Measurements from ENCODE around the gene CALD1.

The CALD1 gene

DNA sequence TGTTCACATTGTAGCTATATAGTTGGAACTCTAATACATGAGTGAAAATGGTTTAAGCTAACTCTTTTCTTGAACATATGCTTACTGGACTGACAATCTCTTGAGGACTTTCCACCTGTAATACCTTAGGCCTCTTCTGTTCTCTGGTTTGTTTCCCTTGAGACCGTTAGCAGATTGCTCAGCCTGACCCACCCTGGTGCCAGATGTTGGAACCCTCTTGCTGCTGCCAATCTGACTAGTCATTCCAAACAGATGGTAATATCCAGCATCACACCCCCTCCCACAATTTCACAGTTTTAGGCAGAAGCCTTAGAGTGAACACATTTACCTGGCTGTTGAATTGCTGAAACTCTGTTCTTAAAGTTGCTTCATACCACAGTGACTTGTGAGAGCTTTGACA is 18.7 kb downstream of the CALD1 start:
- TF ChIP-seq, protein P1, sequence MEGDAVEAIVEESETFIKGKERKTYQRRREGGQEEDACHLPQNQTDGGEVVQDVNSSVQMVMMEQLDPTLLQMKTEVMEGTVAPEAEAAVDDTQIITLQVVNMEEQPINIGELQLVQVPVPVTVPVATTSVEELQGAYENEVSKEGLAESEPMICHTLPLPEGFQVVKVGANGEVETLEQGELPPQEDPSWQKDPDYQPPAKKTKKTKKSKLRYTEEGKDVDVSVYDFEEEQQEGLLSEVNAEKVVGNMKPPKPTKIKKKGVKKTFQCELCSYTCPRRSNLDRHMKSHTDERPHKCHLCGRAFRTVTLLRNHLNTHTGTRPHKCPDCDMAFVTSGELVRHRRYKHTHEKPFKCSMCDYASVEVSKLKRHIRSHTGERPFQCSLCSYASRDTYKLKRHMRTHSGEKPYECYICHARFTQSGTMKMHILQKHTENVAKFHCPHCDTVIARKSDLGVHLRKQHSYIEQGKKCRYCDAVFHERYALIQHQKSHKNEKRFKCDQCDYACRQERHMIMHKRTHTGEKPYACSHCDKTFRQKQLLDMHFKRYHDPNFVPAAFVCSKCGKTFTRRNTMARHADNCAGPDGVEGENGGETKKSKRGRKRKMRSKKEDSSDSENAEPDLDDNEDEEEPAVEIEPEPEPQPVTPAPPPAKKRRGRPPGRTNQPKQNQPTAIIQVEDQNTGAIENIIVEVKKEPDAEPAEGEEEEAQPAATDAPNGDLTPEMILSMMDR (conservative IDR thresholded peaks at IDR 0.05; ENCODE audit: low read length): no peak
- DNase-seq (ENCODE audit: low read depth): no peak
- no peak overlapping the region for H3K4me3 ChIP-seq (ENCODE audit: low read length)

DNA sequence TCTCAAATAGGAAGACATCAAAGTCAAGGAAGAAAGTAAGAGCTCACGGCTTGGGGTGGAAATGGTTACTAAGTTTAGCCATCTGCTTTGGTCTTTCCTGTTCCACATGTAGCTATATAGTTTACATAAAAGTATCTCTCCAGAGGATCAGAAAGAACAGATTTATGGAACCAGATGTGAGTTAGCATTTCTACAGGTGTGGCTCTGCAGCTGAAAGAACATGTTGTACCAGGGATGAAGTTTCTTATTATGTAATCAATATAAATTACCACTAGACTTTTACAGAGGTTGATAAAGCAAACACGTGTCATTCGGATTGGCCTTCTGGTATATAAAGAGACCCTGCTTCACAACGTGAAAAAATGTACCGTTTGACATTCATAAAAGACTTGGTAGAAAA is 19.9 kb downstream of the CALD1 start:
- no peak overlapping the region for H3K4me3 ChIP-seq (ENCODE audit: low read length)
- no peak for DNase-seq (ENCODE audit: low read depth)
- TF ChIP-seq, protein P1 (conservative IDR thresholded peaks at IDR 0.05; ENCODE audit: low read length): no peak

DNA sequence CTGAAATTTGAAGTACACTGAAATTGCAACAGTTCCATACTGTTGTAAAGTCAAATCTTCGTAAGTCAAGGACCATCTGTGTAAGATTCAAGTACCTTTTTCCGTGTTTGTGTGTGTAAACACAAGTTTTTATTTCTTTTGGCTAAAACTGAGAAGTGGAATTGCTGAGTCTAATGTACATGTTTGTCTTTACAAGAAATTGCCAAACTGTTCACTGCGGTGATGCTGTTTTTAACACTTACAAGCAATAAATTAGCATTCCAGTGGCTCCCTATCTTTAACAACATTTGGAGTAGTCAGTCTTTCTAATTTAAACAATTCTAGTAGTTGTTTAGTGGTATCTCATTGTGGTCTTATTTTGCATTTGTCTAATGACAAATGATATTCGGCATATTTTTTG is 23.3 kb downstream of the CALD1 start:
- TF ChIP-seq, protein P1 (conservative IDR thresholded peaks at IDR 0.05; ENCODE audit: low read length): no peak
- DNase-seq (ENCODE audit: low read depth): no peak
- no peak overlapping the region for H3K4me3 ChIP-seq (ENCODE audit: low read length)

DNA sequence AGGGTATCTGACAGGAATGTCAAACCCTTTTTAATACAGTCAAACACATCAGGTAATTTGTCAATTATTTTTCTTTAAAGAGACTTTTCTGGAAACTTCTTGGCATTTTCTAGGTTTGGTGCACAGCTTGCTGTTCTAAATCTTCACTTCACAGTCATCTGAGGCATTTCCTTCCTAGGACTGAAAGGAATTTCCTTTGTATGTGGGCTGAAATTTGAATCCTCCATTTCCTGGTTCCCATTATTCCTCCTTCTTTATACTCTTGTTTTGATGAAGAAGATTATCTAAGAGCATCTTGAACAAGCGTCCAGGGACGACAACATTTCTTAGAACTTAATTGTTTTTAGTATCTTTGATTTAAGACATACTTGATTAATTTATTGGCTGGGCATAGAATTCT is 24.9 kb downstream of the CALD1 start:
- DNase-seq (ENCODE audit: low read depth): peak; percentile 64
- H3K4me3 ChIP-seq (ENCODE audit: low read length): no peak overlapping the region
- TF ChIP-seq, protein P1 (conservative IDR thresholded peaks at IDR 0.05; ENCODE audit: low read length): no peak

DNA sequence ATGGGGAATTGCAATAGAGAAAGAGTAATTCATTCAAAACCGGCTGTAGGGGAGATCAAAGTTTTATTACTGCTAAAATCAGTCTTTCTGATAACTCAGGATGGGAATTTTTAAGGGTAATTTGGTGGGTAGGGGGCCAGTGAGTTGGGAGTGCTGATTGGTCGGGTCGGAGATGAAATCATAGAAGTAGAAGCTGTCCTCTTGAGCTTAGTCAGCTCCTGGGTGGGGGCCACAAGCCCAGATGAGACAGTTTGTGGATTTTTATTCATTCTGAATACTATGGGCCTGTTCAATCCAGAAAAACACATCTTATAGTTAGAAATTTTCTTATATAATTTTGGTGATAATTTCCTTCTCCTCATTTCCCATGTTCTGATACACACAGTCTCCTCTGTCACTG is 25.4 kb downstream of the CALD1 start:
- no peak overlapping the region for H3K4me3 ChIP-seq (ENCODE audit: low read length)
- TF ChIP-seq, protein P1 (conservative IDR thresholded peaks at IDR 0.05; ENCODE audit: low read length): no peak
- DNase-seq (ENCODE audit: low read depth): no peak

DNA sequence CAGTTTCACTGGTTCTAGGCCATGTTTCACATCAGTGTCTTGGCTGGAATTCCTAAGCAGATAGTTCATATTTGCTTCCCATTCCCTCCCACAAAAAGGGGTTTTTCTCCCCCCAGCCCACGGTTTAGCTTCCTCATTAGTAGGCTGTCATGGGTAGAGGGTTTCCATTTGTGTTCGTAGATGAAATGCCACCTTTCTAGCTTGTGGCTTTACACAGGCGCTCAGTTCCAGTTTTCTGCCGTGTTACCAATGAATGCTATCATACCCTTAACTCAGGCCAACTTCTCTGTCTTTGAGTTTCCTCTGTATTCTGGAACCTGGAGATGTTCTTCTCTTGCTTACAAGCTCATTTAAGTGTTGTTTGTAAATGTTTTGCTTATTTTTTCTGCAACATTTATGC is 26.8 kb downstream of the CALD1 start:
- no peak for DNase-seq (ENCODE audit: low read depth)
- TF ChIP-seq, protein P1 (conservative IDR thresholded peaks at IDR 0.05; ENCODE audit: low read length): no peak
- no peak overlapping the region for H3K4me3 ChIP-seq (ENCODE audit: low read length)

DNA sequence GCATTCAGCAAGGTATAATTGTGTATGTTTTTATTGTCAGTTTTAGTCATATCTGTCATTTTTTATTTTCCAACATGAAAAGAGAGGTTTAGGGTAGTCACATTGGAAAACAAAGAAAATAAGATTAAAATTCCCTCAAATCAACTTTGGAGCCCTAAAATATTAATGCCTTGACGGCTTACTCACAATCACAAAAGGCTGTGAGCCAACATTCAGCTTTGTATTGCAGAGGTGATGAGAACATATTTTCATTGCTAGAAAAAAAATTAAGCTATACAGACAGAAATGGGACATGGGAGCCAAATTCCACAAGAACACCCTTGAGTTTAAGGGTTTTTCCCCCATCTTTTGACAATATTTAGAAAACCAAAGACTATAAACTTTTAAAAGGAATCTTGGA is 30.2 kb downstream of the CALD1 start:
- H3K4me3 ChIP-seq (ENCODE audit: low read length): no peak overlapping the region
- TF ChIP-seq, protein P1 (conservative IDR thresholded peaks at IDR 0.05; ENCODE audit: low read length): no peak
- DNase-seq (ENCODE audit: low read depth): no peak
